Measurements from ENCODE around the gene LDLRAD4.
A peak's percentile ranks its signal among the peaks of the same experiment; 100 is the strongest.

Gene LDLRAD4

DNA sequence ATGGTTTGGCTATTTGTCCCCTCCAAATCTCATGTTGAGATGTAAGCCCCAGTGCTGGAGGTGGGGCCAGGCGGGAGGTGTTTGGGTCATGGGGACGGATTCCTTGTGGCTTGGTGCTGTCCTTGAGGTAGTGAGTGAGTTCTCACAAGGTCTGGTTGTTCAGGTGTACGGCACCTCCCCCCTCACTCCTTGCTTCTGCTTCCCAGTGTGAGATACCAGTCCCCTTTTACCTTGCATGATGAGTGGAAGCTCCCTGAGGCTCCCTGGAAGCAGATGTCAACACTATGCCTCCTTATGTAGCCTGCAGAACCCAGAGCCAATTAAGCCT, 232.6 kb downstream of the LDLRAD4 start:
- ATAC-seq = no peak
- TF ChIP-seq TOX (CRISPR knock-in tag; IDR thresholded peaks at IDR 0.05; ENCODE audit: borderline replicate concordance) = no peak

DNA sequence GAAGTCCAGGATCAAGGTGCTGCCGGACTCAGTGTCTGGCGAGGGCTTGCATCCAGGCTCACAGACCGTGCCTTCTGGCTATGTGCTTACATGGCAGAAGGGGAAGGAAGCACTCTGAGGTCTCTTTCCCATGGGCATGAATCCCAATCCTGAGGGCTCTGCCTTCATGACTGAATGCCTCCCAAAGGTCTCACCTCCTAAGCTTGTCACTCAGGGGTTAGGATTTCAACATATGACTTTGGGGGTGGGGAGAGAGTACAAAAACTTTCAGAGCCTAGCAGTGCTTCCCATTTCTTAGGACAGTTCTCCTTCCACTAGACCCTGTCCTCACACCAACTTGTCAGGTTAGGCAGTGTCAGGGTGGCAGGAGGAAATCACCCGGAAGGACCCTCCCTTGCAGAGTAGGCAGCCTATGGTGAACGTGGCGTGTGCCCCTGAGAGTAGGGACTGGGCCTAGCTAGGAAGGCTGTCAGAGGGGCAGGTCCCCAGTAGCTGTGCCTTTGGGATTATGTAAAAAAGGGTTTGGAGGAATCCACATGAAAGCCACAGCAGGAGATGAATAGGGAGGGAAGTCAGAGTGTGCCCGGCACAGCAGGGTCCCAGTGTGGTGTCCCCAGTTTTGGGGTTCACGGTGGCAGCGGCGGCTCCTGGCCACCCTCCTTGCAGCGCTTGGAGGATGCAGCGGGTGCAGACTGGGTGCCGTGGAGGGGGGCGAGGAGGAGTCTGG, 233.3 kb downstream of the LDLRAD4 start:
- ATAC-seq = peak; percentile 6; the same call in 1 of the 3 replicates
- TF ChIP-seq, protein P1, sequence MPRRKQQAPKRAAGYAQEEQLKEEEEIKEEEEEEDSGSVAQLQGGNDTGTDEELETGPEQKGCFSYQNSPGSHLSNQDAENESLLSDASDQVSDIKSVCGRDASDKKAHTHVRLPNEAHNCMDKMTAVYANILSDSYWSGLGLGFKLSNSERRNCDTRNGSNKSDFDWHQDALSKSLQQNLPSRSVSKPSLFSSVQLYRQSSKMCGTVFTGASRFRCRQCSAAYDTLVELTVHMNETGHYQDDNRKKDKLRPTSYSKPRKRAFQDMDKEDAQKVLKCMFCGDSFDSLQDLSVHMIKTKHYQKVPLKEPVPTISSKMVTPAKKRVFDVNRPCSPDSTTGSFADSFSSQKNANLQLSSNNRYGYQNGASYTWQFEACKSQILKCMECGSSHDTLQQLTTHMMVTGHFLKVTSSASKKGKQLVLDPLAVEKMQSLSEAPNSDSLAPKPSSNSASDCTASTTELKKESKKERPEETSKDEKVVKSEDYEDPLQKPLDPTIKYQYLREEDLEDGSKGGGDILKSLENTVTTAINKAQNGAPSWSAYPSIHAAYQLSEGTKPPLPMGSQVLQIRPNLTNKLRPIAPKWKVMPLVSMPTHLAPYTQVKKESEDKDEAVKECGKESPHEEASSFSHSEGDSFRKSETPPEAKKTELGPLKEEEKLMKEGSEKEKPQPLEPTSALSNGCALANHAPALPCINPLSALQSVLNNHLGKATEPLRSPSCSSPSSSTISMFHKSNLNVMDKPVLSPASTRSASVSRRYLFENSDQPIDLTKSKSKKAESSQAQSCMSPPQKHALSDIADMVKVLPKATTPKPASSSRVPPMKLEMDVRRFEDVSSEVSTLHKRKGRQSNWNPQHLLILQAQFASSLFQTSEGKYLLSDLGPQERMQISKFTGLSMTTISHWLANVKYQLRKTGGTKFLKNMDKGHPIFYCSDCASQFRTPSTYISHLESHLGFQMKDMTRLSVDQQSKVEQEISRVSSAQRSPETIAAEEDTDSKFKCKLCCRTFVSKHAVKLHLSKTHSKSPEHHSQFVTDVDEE (CRISPR knock-in tag; IDR thresholded peaks at IDR 0.05) = no peak
- TF ChIP-seq OSR1 (CRISPR knock-in tag; IDR thresholded peaks at IDR 0.05) (no peak), ZC3H10 (CRISPR knock-in tag; IDR thresholded peaks at IDR 0.05) (no peak), ZNF70 (CRISPR knock-in tag; IDR thresholded peaks at IDR 0.05) (no peak), ESRRG (CRISPR knock-in tag; IDR thresholded peaks at IDR 0.05) (no peak), ISL1 (CRISPR knock-in tag; IDR thresholded peaks at IDR 0.05) (no peak), PPARA (CRISPR knock-in tag; IDR thresholded peaks at IDR 0.05; ENCODE audit: borderline replicate concordance) (no peak), ZNF8 (CRISPR knock-in tag; IDR thresholded peaks at IDR 0.05) (no peak), GLIS3 (CRISPR knock-in tag; IDR thresholded peaks at IDR 0.05) (no peak), ZFP30 (CRISPR knock-in tag; IDR thresholded peaks at IDR 0.05) (no peak), RARB (CRISPR knock-in tag; IDR thresholded peaks at IDR 0.05) (no peak), SNAI2 (CRISPR knock-in tag; IDR thresholded peaks at IDR 0.05) (no peak), TOX (CRISPR knock-in tag; IDR thresholded peaks at IDR 0.05; ENCODE audit: borderline replicate concordance) (no peak), CSDC2 (CRISPR knock-in tag; IDR thresholded peaks at IDR 0.05) (no peak), ZFP3 (CRISPR knock-in tag; IDR thresholded peaks at IDR 0.05) (no peak)
- TF ChIP-seq, protein P2, sequence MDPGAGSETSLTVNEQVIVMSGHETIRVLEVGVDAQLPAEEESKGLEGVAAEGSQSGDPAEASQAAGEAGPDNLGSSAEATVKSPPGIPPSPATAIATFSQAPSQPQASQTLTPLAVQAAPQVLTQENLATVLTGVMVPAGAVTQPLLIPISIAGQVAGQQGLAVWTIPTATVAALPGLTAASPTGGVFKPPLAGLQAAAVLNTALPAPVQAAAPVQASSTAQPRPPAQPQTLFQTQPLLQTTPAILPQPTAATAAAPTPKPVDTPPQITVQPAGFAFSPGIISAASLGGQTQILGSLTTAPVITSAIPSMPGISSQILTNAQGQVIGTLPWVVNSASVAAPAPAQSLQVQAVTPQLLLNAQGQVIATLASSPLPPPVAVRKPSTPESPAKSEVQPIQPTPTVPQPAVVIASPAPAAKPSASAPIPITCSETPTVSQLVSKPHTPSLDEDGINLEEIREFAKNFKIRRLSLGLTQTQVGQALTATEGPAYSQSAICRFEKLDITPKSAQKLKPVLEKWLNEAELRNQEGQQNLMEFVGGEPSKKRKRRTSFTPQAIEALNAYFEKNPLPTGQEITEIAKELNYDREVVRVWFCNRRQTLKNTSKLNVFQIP (CRISPR knock-in tag; IDR thresholded peaks at IDR 0.05; ENCODE audit: borderline replicate concordance, low read depth) = no peak
- TF ChIP-seq, protein P3, sequence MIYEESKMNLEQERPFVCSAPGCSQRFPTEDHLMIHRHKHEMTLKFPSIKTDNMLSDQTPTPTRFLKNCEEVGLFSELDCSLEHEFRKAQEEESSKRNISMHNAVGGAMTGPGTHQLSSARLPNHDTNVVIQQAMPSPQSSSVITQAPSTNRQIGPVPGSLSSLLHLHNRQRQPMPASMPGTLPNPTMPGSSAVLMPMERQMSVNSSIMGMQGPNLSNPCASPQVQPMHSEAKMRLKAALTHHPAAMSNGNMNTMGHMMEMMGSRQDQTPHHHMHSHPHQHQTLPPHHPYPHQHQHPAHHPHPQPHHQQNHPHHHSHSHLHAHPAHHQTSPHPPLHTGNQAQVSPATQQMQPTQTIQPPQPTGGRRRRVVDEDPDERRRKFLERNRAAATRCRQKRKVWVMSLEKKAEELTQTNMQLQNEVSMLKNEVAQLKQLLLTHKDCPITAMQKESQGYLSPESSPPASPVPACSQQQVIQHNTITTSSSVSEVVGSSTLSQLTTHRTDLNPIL (CRISPR knock-in tag; IDR thresholded peaks at IDR 0.05; ENCODE audit: low read depth) = no peak

DNA sequence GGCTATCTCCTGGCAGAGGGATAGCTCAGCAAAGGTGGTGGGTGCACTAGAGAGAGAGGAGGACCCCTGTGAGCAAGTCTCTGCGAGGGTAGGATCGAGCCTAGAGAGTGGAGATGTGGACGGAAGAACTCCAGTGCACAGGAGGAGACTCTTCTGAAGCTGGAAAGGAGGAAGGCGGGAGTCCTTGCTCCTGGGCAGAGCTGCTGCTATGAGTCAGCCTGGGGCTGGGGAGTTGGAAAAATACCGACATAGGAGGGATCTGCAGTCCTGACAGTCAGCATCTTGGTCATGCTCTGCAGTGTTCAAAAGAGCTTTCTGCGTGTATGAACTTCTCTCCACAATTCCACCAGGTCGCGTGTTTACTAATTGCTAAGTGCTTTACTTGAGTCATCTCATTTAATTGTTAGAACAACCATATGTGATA, 233.8 kb downstream of the LDLRAD4 start:
- TF ChIP-seq ZNF70 (CRISPR knock-in tag; IDR thresholded peaks at IDR 0.05) = no peak
- TF ChIP-seq, protein P4, sequence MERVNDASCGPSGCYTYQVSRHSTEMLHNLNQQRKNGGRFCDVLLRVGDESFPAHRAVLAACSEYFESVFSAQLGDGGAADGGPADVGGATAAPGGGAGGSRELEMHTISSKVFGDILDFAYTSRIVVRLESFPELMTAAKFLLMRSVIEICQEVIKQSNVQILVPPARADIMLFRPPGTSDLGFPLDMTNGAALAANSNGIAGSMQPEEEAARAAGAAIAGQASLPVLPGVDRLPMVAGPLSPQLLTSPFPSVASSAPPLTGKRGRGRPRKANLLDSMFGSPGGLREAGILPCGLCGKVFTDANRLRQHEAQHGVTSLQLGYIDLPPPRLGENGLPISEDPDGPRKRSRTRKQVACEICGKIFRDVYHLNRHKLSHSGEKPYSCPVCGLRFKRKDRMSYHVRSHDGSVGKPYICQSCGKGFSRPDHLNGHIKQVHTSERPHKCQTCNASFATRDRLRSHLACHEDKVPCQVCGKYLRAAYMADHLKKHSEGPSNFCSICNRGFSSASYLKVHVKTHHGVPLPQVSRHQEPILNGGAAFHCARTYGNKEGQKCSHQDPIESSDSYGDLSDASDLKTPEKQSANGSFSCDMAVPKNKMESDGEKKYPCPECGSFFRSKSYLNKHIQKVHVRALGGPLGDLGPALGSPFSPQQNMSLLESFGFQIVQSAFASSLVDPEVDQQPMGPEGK (CRISPR knock-in tag; IDR thresholded peaks at IDR 0.05; ENCODE audit: borderline replicate concordance) = peak; percentile 41; the same call in 1 of the 2 replicates
- peak; percentile 87 for ATAC-seq

DNA sequence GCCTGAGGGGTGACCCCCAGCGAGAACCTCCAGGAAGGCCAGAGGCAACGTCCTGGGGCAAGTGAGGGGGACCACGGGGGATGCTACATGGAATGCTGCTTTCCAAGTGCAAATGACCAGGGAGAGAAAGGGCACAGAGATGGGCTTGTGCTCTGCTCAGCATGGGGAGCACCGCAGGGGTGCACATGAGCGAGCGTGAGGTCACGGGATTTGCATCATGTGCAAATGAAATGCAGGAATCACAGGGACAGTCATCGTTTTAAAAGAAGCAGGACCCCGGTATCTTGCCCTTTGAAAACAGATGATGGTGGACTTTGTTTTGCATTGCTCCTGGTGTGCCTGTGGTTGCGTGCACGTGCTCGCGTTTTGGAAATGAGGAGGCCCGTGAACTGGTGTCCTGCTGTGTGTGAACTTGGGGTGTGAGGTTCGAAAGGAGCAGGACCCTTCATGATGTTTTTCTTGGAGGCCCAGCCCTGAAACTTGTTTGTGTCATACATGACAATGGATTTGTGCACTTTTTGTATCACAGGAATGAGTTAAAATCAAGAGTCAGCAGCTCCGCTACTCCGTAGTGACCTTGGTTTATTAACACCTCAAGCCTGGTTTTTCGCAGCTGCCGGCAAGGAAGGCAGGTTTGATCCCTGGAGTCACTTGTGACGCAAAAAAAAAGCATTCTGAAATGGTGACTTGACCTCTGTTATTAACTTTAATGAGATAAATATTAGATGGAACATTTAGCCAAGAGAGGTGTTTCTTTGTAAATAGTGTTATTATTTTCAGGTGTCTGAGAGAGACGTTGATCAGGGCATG, 234.5 kb downstream of the LDLRAD4 start:
- no peak for ATAC-seq
- no peak for TF ChIP-seq ZNF565 (CRISPR knock-in tag; conservative IDR thresholded peaks at IDR 0.05; ENCODE audit: low read depth)
- no peak for TF ChIP-seq ZC3H10 (CRISPR knock-in tag; IDR thresholded peaks at IDR 0.05)
- TF ChIP-seq, protein P2 (CRISPR knock-in tag; IDR thresholded peaks at IDR 0.05; ENCODE audit: borderline replicate concordance, low read depth) = no peak
- TF ChIP-seq OSR1 (CRISPR knock-in tag; IDR thresholded peaks at IDR 0.05) = no peak
- TF ChIP-seq SNAI2 (CRISPR knock-in tag; IDR thresholded peaks at IDR 0.05) = no peak
- TF ChIP-seq CSDC2 (CRISPR knock-in tag; IDR thresholded peaks at IDR 0.05) = no peak
- TF ChIP-seq ESRRG (CRISPR knock-in tag; IDR thresholded peaks at IDR 0.05) = no peak
- TF ChIP-seq, protein P4 (CRISPR knock-in tag; IDR thresholded peaks at IDR 0.05; ENCODE audit: borderline replicate concordance) = no peak
- TF ChIP-seq TOX (CRISPR knock-in tag; IDR thresholded peaks at IDR 0.05; ENCODE audit: borderline replicate concordance) = no peak
- TF ChIP-seq ARNTL (CRISPR knock-in tag; IDR thresholded peaks at IDR 0.05; ENCODE audit: borderline replicate concordance, low read depth) = no peak
- no peak for TF ChIP-seq PPARA (CRISPR knock-in tag; IDR thresholded peaks at IDR 0.05; ENCODE audit: borderline replicate concordance)
- TF ChIP-seq ZNF8 (CRISPR knock-in tag; IDR thresholded peaks at IDR 0.05) = no peak
- TF ChIP-seq, protein P3 (CRISPR knock-in tag; IDR thresholded peaks at IDR 0.05; ENCODE audit: low read depth) = no peak
- no peak for TF ChIP-seq TCF4 (CRISPR knock-in tag; IDR thresholded peaks at IDR 0.05; ENCODE audit: borderline replicate concordance)

Data from SK-N-SH treated with all-trans-retinoic acid at 6 μM for 48 hours (cell line).